Mammary epithelial cell (primary cell): ENCODE measurements around the gene CARD19.

Experiments used
- EZH2 ChIP-seq: IDR thresholded peaks from 2 replicates; pipeline ENCODE4 v1.6.1; 2012; ENCODE audit warnings: low read length, inconsistent platforms, borderline replicate concordance
- TF ChIP-seq, protein P1 (sequence below), 2 donors: IDR thresholded peaks in 1 of 2; conservative IDR thresholded peaks in 1 of 2; 2 replicates each; pipeline ENCODE4 v1.5.1; 2011 to 2012; ENCODE audit warnings: inconsistent platforms in 2 of 2, low read length in 2 of 2, mild to moderate bottlenecking in 2 of 2, control low read depth in 1 of 2, low read depth in 1 of 2; ENCODE audit not compliant: insufficient read depth in 1 of 2; ENCODE audit errors: extremely low read depth in 1 of 2

DNA sequence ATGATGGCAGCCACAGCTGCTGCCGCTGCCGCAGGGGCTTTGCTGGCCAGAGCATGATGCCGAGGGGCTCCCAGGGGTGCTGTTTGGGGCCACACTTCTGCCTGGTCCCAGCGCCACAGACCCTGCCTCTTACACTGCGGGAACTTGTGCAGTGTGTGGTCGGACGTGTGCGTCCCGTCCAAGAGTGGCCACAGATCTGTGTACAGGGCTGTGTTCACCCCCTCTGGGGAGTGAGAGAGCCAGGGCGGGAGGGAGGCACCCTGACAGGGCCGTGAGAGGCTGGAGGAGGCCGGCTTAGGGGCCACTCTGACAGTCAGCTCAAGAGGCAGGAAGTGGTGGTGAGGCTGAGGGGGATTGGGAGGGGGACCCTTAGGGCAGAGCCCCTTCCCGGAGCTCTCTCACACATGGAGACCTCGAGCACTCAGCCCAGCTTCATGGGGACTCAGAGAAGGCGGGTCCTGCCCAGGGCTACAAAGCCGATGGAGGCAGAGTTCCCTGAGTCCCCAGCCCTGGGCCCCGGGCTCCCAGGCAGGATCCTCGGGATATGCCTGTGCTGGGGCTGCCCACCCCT lies 13.1 kb upstream of the CARD19 start:
- TF ChIP-seq EZH2, result no peak
- TF ChIP-seq, protein P1, sequence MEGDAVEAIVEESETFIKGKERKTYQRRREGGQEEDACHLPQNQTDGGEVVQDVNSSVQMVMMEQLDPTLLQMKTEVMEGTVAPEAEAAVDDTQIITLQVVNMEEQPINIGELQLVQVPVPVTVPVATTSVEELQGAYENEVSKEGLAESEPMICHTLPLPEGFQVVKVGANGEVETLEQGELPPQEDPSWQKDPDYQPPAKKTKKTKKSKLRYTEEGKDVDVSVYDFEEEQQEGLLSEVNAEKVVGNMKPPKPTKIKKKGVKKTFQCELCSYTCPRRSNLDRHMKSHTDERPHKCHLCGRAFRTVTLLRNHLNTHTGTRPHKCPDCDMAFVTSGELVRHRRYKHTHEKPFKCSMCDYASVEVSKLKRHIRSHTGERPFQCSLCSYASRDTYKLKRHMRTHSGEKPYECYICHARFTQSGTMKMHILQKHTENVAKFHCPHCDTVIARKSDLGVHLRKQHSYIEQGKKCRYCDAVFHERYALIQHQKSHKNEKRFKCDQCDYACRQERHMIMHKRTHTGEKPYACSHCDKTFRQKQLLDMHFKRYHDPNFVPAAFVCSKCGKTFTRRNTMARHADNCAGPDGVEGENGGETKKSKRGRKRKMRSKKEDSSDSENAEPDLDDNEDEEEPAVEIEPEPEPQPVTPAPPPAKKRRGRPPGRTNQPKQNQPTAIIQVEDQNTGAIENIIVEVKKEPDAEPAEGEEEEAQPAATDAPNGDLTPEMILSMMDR (conservative IDR thresholded peaks at IDR 0.05 in 1 of 2, IDR thresholded peaks at IDR 0.05 in 1 of 2; ENCODE audit: extremely low read depth in 1 of 2, insufficient read depth in 1 of 2, low read depth in 1 of 2, low read length in 2 of 2), result no peak
